PC-9 (cell line): ENCODE data around the gene UVSSA.

Experiments used
- CTCF ChIP-seq: fragments of 200-600 bp; sonication (generic); conservative IDR thresholded peaks from 2 replicates; pipeline ENCODE4 v1.6.1; 2017; ENCODE audit warnings: mixed run types, antibody characterized with exemption, mild to moderate bottlenecking, moderate library complexity
- EZH2 ChIP-seq: fragments of 200-600 bp; sonication (generic); IDR thresholded peaks from 2 replicates; pipeline ENCODE4 v1.8.0; 2017; ENCODE audit warnings: antibody characterized with exemption, low read depth

GRCh38 chr4:1310796-1311631 lies 36.0 kb upstream of the UVSSA start:
- no peak for TF ChIP-seq EZH2
- TF ChIP-seq CTCF = no peak
